RWPE2 (cell line): ENCODE data around the gene PMS1.

Source experiments
- ATAC-seq: fragments of 200-7000 bp; cut with Tn5 transposase; 3 replicates; pipeline ENCODE4 v1.9.1; 2021; ENCODE audit warnings: low read depth
- DNase-seq: peaks from one replicate; pipeline ENCODE4 v3.0.0-alpha.2; 2020; ENCODE audit warnings: low spot score
- H3K27ac ChIP-seq: fragments of 450-650 bp; 2 replicates; pipeline ENCODE4 v1.5.1; 2017; ENCODE audit warnings: mild to moderate bottlenecking; ENCODE audit not compliant: poor library complexity, severe bottlenecking
- H3K27me3 ChIP-seq: fragments of 250-450 bp; sonication (Bioruptor Pico); 2 replicates; pipeline ENCODE4 v1.5.1; 2021; ENCODE audit warnings: mild to moderate bottlenecking, moderate library complexity; ENCODE audit not compliant: insufficient read depth, poor library complexity, severe bottlenecking
- H3K36me3 ChIP-seq: fragments of 250-450 bp; sonication (Bioruptor Pico); 2 replicates; pipeline ENCODE4 v1.5.1; 2020; ENCODE audit warnings: low read depth, mild to moderate bottlenecking, moderate library complexity
- H3K4me1 ChIP-seq: fragments of 250-450 bp; sonication (Bioruptor Pico); 2 replicates; pipeline ENCODE4 v1.5.1; 2021; ENCODE audit warnings: mild to moderate bottlenecking, moderate library complexity; ENCODE audit not compliant: insufficient read depth, poor library complexity, severe bottlenecking
- H3K4me3 ChIP-seq: fragments of 250-450 bp; sonication (Bioruptor Pico); 2 replicates; pipeline ENCODE4 v1.5.1; 2021; ENCODE audit warnings: mild to moderate bottlenecking, moderate library complexity; ENCODE audit not compliant: severe bottlenecking
- H3K9me3 ChIP-seq: fragments of 250-450 bp; sonication (Bioruptor Pico); 2 replicates; pipeline ENCODE4 v1.5.1; 2021; ENCODE audit warnings: mild to moderate bottlenecking, moderate library complexity; ENCODE audit not compliant: severe bottlenecking
- TF ChIP-seq, protein P1 (sequence below): fragments of 450-650 bp; IDR thresholded peaks from one replicate; pipeline ENCODE4 v1.5.1; 2017; ENCODE audit warnings: mild to moderate bottlenecking, moderate library complexity; ENCODE audit not compliant: poor library complexity, severe bottlenecking

PMS1 gene

DNA sequence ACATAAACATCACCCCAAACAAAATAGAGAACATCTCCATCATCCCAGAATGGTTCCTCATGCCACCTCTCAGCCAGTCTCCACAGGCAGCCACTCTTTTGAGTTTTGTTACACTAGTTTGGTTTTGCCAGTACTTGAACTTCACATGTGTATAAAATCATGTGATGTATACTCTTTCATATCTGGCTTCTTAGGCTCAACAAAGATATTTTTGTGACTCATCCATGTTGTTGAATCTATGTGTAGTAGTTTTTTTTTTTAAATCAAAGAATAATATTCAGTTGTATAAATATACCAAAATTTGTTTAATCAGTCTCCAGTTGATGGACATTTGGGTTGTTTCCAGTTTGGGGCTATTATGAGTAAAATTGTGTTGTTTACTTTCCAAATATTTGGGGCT lies 75.9 kb downstream of the PMS1 start:
- Histone ChIP-seq H3K27ac (no peak overlapping the region), H3K36me3 (peaks cover 40% of the 10 kb centered on the region), H3K27me3 (no peaks in the 10 kb centered on the region), H3K4me3 (no peak overlapping the region), H3K9me3 (no peaks in the 10 kb centered on the region), H3K4me1 (no peaks in the 10 kb centered on the region)
- no peak for DNase-seq
- TF ChIP-seq, protein P1, sequence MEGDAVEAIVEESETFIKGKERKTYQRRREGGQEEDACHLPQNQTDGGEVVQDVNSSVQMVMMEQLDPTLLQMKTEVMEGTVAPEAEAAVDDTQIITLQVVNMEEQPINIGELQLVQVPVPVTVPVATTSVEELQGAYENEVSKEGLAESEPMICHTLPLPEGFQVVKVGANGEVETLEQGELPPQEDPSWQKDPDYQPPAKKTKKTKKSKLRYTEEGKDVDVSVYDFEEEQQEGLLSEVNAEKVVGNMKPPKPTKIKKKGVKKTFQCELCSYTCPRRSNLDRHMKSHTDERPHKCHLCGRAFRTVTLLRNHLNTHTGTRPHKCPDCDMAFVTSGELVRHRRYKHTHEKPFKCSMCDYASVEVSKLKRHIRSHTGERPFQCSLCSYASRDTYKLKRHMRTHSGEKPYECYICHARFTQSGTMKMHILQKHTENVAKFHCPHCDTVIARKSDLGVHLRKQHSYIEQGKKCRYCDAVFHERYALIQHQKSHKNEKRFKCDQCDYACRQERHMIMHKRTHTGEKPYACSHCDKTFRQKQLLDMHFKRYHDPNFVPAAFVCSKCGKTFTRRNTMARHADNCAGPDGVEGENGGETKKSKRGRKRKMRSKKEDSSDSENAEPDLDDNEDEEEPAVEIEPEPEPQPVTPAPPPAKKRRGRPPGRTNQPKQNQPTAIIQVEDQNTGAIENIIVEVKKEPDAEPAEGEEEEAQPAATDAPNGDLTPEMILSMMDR: no peak
- ATAC-seq: no peak

DNA sequence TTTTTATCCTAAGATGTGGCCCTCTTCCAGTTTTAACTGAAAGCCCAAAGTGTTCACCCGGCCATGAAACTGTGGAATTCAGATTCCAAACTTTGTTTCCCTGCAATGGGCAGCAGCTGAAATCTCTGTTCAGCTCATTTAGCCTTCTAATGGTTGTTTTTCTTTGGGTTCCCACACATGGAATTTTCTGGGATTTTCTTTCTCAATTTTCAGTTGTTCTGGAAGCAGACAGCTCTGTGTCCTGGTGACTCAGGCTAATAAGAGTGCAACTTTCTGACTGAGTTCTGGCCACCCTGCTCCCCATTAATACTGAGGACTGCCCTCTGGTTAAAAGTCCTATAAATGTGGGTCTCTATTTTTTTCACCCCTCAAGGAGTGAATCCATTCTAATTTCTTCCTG lies 78.5 kb downstream of the PMS1 start:
- Histone ChIP-seq H3K36me3 (peaks cover 41% of the 10 kb centered on the region), H3K4me3 (no peak overlapping the region), H3K27me3 (no peaks in the 10 kb centered on the region), H3K9me3 (no peaks in the 10 kb centered on the region), H3K4me1 (no peaks in the 10 kb centered on the region), H3K27ac (no peak overlapping the region)
- no peak for ATAC-seq
- TF ChIP-seq, protein P1: no peak
- no peak for DNase-seq

DNA sequence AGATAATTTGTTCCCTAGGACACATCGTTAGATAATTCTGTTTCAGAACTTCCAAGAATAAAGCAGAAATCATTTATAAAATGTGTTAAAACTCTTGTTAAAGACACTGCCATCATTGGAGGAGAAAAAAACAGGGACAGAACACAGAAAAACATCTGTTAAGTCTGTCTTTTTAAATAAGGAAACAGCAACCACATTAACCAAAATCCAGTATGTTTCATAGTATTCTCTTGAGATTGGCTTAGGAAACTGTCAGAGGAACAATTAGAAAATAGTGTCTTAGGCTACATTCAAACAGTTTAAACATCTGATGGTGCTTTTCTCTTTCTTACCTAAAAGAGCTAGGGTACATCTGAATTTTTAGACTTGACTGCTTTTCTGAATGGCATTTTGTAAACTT lies 81.6 kb downstream of the PMS1 start:
- Histone ChIP-seq H3K27ac (no peak overlapping the region), H3K4me3 (no peak overlapping the region), H3K27me3 (no peaks in the 10 kb centered on the region), H3K36me3 (peaks cover 42% of the 10 kb centered on the region), H3K9me3 (no peaks in the 10 kb centered on the region), H3K4me1 (no peaks in the 10 kb centered on the region)
- ATAC-seq (no peak), DNase-seq (no peak)
- TF ChIP-seq, protein P1: no peak

DNA sequence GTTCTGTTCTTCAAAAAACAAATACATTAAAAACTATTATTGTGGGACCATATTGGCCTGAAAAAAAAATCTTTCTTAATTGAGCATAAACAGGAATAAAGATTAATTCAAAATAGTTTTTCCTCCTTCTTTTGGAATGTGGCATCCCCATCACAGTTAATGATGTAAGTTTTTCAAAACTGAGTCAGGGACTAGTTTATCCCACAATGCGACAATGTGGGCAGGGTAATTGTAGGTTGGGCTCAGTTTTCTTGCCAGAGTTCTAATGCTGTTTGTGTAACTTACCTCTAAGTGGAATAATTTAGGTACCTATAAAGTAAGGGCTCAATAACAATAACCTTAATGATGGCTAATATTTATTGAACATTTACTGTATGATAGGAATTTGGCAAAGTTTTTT lies 82.0 kb downstream of the PMS1 start:
- H3K27me3 ChIP-seq: no peaks in the 10 kb centered on the region
- DNase-seq (no peak), ATAC-seq (no peak)
- H3K9me3 ChIP-seq: no peaks in the 10 kb centered on the region
- H3K4me3 ChIP-seq: no peak overlapping the region
- H3K27ac ChIP-seq: no peak overlapping the region
- H3K4me1 ChIP-seq: no peaks in the 10 kb centered on the region
- H3K36me3 ChIP-seq: peaks cover 42% of the 10 kb centered on the region
- TF ChIP-seq, protein P1: no peak

DNA sequence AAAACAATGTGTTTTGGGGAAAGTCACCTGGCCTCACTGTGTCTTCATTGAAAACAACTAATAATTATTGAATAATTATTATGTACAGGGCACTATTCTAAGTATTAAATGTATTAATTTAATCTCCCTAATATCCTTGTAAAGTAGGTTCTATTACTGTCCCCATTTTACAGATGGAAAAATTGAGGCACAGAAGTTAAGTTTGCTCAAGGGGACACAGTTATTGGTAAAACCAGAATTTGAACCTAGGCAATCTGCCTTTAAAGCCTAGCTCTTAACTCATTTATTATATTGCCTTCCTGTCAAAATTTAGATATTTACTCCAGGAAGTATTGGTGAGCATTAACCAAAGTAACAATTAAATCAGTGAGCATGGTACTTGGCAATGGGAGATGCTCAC lies 84.6 kb downstream of the PMS1 start:
- DNase-seq (no peak), ATAC-seq (no peak)
- no peaks in the 10 kb centered on the region for H3K9me3 ChIP-seq
- no peak overlapping the region for H3K27ac ChIP-seq
- H3K27me3 ChIP-seq: no peaks in the 10 kb centered on the region
- H3K4me1 ChIP-seq: no peaks in the 10 kb centered on the region
- TF ChIP-seq, protein P1: no peak
- H3K36me3 ChIP-seq: peaks cover 53% of the 10 kb centered on the region
- no peak overlapping the region for H3K4me3 ChIP-seq
